GM21619 (cell line): ENCODE results near the gene RIMKLB.
A peak's percentile ranks its signal among the peaks of the same experiment; 100 is the strongest.

Source experiments
- ATAC-seq: cut with Tn5 transposase; IDR thresholded peaks from one replicate; pipeline ENCODE4 v1.9.1; 2021; ENCODE audit not compliant: unreplicated experiment

The RIMKLB gene, protein sequence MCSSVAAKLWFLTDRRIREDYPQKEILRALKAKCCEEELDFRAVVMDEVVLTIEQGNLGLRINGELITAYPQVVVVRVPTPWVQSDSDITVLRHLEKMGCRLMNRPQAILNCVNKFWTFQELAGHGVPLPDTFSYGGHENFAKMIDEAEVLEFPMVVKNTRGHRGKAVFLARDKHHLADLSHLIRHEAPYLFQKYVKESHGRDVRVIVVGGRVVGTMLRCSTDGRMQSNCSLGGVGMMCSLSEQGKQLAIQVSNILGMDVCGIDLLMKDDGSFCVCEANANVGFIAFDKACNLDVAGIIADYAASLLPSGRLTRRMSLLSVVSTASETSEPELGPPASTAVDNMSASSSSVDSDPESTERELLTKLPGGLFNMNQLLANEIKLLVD

DNA sequence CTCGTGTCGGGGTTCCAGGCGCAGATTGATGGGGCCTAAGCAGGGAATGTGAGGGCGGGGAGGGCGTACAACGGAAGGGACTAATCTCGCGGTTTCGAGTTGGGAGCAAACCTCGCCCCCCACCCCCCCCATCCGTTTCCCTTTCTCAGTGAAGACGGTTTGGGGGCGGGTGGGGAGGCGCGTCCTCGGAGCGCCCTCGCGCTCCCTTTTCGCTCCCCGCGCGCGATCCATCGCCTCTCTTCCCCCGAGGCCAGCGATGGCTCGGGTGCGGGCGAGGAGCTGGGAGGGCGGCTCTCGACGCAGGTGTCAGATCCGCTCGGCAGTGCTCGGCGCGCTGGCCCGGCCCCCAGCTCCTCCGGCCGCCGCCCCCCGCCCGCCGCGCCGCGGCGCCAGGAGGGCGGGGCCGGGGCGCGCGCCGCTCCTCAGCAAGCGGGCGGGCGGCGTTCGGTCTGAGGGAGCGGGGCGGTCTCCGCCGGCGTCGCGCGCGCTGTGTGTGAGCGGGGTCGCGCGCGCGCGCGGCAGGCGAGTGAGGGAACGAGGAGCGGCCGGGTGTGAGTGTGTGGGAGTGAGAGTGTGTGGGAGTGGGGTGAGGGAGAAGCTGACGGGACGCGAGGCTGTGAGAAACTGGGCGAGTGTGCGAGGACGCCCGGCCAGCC, at the start of gene RIMKLB:
Gene RIMKLB, plus strand, starts transcription at position 516 of the 656 bp plus-strand sequence. CDS start 15,876 bp downstream, outside the sequence.
- peak; percentile 80 for ATAC-seq

DNA sequence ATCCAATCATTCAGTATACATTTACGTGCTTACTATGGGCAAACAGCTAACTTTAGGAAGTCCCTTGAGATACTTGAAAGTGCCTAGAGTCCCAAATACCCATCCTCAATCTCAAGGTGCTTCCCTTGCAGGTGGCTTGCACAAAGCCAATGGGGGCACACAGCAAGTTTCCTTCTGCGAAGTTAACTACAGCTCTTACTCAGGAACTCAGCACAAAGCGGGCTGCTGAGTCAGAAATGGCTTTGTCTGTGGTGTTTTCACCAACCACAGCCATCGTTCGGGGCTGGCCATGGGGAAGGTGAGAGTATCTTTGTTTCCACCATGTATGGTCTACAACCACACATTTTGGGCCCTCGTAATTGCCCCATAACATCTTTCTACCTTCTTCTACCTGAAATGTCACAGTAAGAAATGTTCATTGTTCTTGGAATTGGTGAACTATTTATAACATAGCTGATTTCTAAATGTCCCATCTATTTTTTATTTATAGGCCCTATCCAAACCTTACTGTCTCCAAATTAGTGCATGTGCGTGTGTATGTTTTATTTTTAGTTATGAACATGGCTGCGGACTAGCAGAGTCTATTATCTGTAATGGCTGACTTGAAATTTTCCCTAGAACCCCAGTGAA, 49.1 kb upstream of the RIMKLB start:
- peak; percentile 71 for ATAC-seq

DNA sequence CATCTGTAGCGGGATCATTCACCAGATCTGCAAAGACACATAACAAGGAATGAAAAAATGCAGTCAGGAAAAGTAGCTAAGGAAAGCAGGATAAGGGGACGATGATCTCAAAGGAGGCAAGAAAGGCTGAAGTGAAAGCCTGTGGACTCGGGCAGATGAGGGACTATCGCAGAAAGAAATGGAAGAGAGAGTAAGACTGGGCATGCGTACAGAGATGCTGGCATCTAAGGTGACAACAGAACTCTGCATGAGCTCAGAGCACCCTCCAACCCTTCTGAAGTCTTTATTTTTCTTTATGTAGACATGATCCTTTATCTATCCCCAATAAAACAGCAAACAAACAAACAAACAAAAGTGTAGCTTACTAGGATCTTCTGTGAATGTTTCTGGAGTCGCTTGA, 42.4 kb upstream of the RIMKLB start:
- no peak for ATAC-seq

DNA sequence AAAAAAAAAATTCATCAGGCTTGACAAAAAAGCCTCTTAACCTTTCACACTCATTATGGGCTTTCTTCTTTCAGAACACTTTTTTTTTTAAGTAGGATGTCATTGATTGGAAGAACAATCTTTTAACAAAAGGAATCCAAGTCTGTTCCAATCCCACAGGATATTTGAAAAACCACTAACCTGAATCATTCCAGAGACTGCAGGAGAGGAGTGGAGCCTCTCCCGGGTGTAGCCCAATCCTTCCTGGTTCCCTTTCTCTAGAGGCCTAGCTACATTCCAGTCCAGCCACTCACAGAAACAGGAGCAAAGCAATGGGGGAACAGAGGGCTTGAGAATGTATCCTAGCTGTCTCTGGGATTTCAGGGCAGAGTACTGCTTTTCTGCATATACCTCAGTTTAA, 39.4 kb upstream of the RIMKLB start:
- no peak for ATAC-seq

GRCh38 chr12:8661016-8661415, 36.8 kb upstream of the RIMKLB start:
- ATAC-seq, result no peak

DNA sequence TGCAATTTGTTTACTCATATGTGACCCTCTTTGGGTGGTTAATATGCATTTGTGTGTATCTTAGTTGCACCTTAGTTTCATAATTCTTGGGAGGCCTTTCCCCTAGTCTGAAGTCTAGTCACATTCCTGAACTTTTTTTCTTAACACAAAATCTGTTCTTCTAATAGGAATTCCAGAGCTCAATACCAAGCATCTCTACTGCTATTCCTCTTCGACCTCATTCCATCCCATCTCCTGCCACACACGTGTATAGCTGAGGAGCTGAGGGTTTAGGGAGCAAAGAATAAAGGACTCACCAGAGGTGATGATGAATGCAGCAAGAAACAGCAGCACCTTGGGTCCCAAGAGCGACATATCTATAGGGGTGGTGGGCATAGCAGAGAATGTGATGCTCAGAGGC, 36.0 kb upstream of the RIMKLB start:
- no peak for ATAC-seq

- no peak for ATAC-seq
These were observed 35.2 kb upstream of the RIMKLB start, which contains the start of gene MFAP5 for GRCh38 chr12:8662593-8662992. Gene MFAP5, minus strand, starts transcription at chr12:8662826. Its CDS starts 722 bp downstream, at chr12:8662104.

DNA sequence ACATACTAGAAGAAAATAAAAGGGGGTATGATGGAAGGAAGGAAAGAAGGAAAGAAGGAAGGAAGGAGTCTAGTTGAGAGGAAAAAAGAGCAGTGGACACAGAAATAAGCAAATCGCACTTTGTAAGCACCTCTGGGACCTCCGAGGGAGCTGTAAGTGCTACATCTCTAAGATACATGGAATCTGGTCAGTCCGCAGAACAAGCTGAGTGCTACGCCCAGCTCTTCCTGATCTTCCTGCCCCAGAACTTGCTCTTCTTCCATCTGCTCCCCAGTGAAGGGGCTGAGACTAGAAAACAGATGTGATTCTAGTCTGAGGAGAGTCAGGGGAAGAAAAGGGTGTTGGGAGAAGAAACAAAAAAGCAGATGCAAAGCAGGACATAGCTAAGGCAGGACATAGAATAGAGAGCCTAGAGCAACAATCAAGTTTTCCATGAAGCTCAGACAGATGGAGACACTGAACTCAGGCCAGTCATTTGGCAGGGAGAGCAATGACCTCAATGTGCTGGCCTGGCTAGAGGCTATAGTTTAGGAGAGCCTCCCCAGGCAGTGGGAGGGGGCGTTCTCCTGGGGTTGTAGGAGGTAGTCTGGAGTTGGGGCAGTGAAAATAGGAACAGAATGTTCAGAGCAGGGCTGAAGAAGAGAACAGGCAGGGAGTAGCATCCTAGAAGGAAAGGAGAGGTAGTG, 33.4 kb upstream of the RIMKLB start:
- ATAC-seq, result no peak

GRCh38 chr12:8665759-8666158, 32.0 kb upstream of the RIMKLB start:
- ATAC-seq, result no peak

DNA sequence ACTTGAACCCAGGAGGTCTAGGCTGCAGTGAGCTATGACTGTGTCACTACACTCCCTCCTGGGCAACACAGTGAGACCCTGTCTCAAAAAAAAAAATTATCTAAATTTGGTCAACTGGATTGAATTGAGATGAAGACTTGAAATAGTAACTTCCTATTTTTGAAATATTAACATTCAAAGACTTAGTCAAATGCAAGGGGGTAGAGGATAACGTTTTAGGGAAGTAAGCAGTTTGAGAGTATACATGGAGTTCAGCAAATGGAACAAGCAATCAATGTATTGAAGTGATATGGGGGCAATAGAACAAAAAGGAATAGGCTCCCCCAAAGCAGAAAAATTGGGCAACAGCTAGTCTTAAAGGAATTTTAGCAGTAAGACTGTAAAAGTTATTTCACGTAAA, 30.5 kb upstream of the RIMKLB start:
- no peak for ATAC-seq

DNA sequence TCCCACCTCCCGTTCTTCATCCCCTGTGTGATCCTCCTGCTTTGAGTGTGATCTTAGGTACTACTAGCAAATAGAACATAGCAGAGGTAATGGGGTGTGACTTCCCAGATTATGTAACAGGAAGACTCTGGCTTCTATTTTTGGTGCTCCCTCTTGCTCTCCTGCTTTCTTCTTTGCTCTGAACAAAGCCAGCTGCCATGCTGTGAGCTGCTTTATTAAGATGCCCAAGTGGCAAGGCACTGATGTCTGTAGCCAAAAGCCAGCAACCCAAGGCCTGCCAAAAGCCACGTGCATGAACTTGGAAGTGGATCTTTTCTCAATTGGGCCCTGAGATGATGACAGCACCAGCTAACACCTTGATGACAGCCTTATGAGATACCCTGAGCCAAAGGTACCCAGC, 29.4 kb upstream of the RIMKLB start:
- ATAC-seq, result no peak

- ATAC-seq, result no peak
These were observed 25.4 kb upstream of the RIMKLB start for GRCh38 chr12:8672381-8672780.

DNA sequence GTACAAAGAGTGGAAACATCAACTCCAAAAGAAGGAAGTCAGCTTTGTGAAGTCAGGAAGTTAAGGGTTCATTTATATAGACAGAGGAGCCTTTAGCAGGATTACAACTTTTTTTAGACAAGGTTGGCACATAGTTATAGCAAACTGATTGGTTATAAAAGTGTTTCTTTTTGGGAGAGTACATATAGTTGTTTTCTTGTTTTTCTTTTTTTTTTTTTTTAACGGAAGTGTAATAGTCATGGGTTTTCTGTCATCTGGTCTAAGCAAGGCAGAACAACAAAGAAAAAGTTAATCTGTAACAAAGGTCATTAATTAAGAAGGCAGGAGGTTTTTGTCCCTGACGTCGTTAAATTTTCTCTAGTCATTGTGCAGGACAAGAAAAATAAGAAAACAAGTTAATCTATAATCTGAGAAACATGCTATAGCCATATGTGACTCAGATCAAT, 22.2 kb upstream of the RIMKLB start:
- ATAC-seq, result peak; percentile 66

DNA sequence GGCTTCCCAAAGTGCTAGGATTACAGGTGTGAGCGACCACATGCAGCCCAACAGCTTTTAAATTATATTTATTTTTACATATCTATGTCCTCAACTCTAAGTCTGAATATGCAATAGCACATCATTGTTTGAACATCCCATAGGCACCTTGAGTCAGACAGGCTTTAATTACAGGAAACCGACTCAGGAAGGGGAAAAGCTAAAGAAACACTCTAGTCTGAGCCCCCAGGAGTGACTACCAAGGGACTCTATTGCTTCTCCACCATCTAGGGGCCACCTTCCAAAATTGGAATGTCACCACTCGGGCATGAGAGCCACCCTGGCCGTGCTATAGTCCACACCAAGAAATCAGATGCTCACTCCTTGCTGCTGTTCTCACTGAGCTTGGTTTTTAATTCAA, 21.1 kb upstream of the RIMKLB start:
- ATAC-seq, result no peak

GRCh38 chr12:8677362-8677761, 20.4 kb upstream of the RIMKLB start:
- ATAC-seq, result no peak

- no peak for ATAC-seq
These were observed 19.1 kb upstream of the RIMKLB start for GRCh38 chr12:8678661-8679111.

GRCh38 chr12:8680533-8680932, 17.3 kb upstream of the RIMKLB start:
- no peak for ATAC-seq

DNA sequence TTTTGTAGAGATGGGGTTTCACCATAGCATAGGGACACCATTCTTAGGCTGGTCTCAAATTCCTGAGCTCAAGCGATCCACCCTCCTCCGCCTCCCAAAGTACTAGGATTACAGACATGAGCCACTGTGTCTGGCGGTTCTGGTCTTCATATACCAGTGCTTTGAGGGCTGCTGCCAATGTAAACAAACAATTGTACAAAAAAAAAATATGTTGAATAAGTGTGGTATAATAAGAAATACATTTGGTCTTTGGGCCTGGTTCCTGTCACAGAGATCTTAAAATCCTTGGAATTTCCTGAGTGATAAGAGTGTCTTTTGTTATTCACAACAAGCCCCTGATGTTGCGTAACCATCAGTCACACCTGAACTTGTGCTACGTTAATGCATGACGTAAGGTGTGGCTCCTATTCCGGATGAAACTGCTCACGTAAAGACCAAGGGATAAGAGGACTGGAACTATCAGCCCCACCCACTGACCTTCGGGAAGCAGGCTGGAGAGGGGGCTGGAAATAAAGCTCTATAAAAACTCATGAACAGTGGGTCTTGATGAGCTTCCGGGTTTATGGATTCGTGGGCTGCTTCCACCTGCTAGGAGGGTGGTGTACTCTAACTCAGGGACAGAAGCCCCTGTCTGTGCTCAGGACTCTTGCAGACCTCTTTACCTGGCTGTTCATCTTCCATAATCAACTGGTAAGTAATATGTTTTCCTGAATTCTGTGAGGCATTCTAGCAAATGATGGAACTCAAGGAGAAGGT, 16.5 kb upstream of the RIMKLB start:
- no peak for ATAC-seq

GRCh38 chr12:8685051-8685450, 12.7 kb upstream of the RIMKLB start:
- ATAC-seq, result no peak

GRCh38 chr12:8687846-8688601, 9.8 kb upstream of the RIMKLB start:
- no peak for ATAC-seq
